GM18526 (cell line): ENCODE results near the gene MAP3K21.

Experiments used
- POLR2A ChIP-seq: IDR thresholded peaks from 3 replicates; pipeline ENCODE4 v1.6.1; 2011; ENCODE audit not compliant: insufficient read length; ENCODE audit errors: extremely low read depth

MAP3K21 gene

DNA sequence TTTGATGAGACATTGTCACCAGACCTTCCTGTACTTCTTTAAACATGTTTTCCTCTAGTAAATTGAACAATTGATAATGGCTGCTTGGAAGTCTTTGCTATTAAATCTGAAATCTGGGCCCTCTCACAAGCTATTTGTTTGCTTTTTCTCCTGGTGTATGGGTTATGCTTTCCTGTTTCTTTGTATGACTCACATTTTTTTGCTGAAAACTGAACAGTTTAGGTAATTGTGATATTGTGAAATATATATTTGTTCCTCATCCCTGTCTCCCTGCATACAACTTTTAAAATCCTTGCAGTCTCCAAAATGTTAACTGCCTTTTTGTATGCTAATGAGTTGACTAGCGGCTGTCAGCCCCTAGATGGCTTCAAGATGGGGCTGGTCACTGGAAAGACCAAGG, 61.6 kb downstream of the MAP3K21 start:
- TF ChIP-seq POLR2A, result no peak

DNA sequence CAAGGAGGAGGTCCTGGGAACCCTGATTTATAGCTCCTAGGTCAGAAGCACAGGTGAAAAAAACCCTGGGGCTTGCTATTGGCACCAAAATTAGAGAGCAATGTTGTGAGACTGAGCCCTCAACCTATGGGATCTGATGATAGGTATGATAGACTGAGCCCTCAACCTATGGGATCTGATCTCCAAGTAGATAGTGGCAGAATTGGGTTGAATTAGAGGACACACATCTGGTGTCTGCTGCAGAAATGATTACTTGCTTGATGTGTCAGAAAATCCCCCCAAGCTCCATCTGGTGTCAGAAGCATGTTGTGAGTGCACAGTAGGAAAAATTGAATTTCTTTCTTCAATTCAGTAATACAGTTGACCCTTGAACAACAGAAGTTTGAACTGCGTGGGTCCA, 62.4 kb downstream of the MAP3K21 start:
- no peak for TF ChIP-seq POLR2A

DNA sequence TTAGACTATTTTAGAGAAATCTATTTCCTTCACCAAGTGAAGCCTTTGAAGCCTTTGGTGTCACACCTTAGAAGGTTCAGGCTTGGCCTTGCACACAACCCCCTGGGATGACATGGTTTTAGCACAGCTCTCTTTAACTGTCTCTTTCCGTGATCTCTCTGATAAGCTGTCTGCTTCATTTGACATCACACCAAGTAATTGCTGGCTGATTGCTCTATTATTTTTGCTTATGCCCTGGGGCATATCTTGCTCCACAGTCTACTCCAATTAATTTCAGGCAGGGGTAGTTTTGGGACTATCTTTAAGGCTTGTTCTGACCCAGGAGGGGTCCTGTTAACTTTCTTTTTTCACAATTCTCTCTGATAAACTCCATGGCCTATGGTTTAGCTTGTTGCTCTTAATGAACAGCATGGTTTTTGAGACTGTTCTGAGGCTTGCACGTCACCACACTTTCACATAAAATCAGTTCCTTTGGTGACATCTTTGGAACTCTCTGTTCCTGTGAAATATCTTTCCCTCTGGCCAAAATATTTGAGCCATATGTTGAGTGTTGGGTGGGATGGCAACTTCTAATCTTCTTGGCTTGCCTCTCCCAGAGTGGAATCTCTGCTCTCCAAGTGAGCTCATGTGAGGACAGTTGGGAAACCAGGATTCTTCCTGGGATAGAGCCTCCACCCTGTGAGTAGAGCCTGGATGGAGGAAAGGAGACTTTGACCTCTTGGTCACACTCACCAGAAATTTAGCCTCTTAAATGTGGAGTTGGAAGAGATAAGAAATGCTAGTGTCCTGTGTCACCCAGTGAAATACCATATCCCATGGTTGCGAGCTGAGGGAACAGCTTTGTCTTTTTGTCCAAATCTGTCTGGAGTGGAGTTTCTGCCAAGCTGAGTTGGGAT, 63.6 kb downstream of the MAP3K21 start:
- TF ChIP-seq POLR2A, result no peak

GRCh38 chr1:233393084-233393840, 65.7 kb downstream of the MAP3K21 start:
- no peak for TF ChIP-seq POLR2A

- TF ChIP-seq POLR2A, result no peak
These were observed 66.6 kb downstream of the MAP3K21 start for GRCh38 chr1:233393926-233394680.

GRCh38 chr1:233394860-233395717, 67.6 kb downstream of the MAP3K21 start:
- TF ChIP-seq POLR2A, result no peak

DNA sequence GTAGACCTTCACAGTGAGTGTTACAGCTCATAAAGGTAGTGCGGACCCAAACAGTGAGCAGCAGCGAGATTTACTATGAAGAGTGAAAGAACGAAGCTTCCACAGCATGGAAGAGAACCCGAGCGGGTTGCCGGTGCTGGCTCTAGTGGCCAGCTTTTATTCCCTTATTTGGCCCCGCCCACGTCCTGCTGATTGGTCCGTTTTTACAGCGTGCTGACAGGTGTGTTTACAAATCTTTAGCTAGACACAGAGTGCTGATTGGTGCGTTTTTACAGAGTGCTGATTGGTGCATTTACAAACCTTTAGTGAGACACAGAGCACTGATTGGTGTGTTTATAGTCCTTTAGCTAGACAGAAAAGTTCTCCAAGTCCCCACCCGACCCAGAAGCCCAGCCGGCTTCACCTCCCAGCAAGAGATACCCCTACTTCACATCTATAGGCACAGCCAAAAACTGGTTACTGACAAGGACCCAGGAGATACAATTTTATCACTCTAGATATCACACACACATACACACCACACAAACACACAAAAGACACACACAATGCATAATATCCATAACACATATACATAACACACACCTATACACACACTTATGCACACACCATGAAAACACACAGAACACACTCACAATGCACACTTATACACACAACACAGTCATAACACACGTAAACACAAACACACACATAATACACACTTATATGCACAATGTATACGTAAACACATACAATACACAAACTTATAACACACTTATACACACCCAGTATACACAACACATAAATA, 68.5 kb downstream of the MAP3K21 start:
- no peak for TF ChIP-seq POLR2A

DNA sequence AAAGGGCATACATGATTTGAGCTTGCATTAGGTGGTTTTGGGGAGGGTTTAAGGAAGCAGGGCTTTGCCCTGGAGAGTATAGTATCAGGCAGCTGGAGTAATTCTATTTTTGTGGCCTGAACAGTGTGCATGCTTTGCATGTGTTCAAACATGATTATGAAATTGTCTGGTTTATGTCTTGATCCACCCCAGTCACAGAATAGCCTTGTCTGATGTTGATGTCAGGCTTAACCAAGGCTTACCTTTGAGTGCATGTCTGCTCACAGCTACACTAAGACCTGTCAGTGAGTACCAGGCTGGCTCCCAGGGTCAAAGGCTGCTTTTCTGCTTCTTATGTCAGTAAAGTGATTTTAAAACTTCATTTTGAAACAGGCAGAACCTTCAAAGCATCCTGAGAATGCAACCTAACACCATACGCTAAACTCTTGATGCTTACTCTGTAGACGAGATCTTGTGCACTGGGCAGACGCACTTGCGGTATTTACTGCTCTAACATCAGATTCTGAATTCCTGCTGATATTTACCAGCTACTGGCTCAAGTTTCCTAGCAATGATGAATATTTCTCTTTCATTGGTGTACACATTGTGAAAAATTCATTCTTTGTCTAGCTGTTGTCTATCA, 78.9 kb downstream of the MAP3K21 start:
- no peak for TF ChIP-seq POLR2A

DNA sequence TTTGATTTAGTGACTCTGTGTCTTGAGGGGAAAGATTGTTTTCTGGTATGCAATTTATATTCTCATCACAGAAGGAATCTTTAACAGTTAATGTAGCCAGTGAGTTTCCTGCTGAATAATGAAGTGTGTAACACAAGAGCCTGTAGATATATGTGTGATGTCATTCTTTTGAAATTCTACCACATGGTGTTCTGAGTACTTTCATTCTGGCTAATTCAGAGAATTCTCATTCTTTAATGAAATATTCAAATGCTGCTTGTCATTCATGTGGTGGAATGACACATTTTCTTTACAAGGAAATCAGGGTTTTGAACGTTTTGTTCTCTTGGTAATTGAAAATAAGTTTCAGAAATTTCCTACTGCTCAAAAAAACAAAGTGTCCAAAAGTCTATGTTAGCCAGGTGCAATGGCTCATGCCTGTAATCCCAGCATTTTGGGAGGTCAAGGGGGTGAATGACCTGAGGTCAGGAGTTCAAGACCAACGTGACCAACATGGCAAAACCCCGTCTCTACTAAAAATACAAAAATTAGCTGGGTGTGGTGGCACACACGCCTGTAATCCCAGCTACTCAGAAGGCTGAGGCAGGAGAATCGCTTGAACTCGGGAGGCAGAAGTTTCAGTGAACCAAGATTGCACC, 79.6 kb downstream of the MAP3K21 start:
- TF ChIP-seq POLR2A, result no peak

DNA sequence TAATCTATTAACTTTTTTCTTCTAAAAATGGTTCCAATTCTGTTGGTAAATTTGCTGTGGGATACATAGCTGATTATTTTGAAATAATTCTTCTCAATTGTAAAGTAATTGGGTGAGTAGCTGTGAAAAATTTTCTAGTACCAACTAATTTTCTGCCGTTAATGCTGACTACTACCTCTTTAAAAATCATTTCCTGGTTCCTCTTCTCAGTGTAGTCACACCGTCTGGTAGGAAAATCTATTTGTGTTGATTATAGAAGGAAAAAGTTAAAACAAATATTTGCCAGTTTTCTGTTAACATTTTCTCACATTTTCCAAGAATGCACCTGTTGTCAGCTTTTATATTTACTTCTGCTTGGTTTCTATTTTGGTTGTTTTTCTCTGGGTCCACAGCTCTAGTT, 82.0 kb downstream of the MAP3K21 start:
- no peak for TF ChIP-seq POLR2A

DNA sequence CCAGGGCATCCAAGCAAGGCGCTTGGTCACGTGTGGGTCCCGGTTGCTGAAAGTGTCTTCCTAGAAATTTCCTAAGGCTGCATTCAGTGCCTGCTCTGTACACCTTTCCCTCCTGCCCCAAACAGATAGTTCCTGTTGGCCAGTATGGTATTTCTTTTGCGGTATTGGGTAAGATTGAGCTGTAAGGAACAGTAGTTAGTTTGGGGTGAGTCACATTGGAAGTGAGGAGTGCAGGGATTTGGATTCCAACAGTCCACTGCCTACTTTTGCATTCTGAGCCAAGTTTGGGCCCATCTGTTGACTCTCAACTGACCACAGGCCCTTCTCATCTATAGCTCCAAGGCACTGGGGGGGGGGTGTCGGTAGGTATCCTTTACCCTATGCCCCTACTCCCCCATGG, 83.4 kb downstream of the MAP3K21 start:
- TF ChIP-seq POLR2A, result no peak

DNA sequence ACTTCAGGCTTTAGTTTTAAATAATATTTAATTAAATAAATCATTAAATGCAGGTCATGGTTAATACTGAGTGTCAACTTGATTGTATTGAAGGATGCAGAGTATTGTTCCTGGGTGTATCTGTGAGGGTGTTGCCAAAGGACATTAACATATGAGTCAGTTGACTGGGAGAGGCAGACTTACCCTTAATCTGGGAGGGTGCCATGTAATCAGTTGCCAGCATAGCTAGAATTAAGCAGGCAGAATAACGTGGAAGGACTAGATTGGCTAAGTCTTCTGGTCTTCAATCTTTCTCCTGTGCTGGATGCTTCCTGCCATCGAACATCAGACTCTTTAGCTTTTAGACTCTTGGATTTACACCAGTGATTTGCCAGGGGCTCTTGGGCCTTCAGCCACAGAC, 85.3 kb downstream of the MAP3K21 start:
- no peak for TF ChIP-seq POLR2A

DNA sequence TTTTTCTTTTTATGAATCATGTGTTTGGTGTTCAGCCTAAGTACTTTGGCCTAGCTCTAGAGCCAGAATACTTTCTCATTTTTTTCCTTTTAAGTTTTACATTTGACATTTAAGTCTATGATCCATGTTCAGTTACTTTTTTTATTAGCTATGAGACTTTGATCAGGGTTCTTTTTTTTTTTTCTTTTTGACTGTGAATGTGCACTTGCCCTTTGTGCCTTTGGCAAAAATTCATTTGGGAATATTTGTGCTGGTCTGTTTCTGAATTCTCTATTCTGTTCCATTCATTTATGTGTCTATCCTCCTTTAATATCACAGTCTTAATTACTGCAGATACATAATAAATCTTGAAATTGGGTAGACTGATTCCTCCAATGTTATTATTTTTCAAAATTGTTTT, 93.8 kb downstream of the MAP3K21 start:
- TF ChIP-seq POLR2A, result no peak
